T-helper 22 cell (primary cell): Measurements from ENCODE around the gene RFESD.
"Not testable (repeated sequence)": the region's sequence is repeated elsewhere in the genome, so short reads cannot be mapped to it uniquely, and the experiment has no call there.

Source experiments
- DNase-seq: peaks from one replicate; pipeline ENCODE4 v3.0.0-alpha.2; 2020; ENCODE audit warnings: low read depth

Gene RFESD

DNA sequence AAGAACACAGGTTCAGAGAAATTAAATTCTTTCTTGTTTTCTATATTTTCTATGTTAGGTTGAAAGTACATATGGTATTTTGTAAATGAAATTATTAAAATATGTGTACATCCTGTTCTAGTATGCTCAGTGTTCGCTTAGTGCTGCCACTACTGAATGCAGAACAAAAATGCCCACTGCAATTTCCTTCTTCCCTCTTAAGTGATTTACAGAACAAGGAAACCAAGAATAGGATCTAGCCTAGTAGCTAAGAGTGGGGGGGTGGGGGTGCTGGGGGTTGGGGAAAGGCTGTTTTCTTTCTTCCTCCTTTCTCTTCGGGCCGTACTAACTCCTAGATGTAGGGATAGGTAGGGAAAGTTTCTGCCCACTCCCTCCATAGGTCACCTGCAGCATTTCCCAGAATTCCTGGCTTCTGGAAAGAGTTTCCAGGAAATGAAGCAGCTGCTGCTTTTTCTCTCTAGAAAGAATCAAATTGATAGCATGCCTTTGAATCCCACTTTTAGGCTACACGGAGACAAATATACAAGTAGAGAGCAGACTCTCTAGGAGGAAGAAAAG lies 20.6 kb downstream of the RFESD start:
- DNase-seq = no peak

DNA sequence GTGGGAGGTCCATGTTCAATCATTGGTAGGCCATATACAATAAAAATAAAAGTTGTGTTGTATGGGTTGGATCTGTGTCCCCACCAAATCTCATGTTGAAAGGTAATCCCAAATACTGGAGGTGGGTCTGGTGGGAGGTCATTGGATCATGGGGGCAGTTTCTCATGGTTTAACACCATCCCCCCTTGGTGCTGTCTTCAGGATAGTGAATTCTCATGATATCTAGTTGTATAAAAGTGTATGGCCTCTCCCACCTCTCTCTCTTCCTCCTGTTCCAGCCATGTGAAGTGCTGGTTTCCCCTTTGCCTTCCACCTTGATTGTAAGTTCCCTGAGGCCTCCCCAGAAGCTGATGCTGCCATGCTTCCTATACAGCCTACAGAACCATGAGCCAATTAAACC lies 21.1 kb downstream of the RFESD start:
- DNase-seq = no peak

- DNase-seq = no peak
These were observed 21.6 kb downstream of the RFESD start for GRCh38 chr5:95668216-95668615.

- no peak for DNase-seq
These were observed 22.2 kb downstream of the RFESD start for GRCh38 chr5:95668728-95669127.

GRCh38 chr5:95669540-95669939 lies 23.0 kb downstream of the RFESD start:
- no peak for DNase-seq

- DNase-seq = no peak
These were observed 23.4 kb downstream of the RFESD start for GRCh38 chr5:95669985-95670384.

GRCh38 chr5:95670568-95670967 lies 24.0 kb downstream of the RFESD start:
- DNase-seq = no peak

- no peak for DNase-seq
These were observed 25.2 kb downstream of the RFESD start for GRCh38 chr5:95671826-95672225.

GRCh38 chr5:95672641-95673040 lies 26.1 kb downstream of the RFESD start:
- no peak for DNase-seq

GRCh38 chr5:95673081-95673480 lies 26.5 kb downstream of the RFESD start:
- no peak for DNase-seq

GRCh38 chr5:95682891-95683290 lies 36.3 kb downstream of the RFESD start, which contains the start of gene SPATA9:
SPATA9 (minus strand) TSS chr5:95682991; CDS start chr5:95682854, 137 bp downstream.
- no peak for DNase-seq

DNA sequence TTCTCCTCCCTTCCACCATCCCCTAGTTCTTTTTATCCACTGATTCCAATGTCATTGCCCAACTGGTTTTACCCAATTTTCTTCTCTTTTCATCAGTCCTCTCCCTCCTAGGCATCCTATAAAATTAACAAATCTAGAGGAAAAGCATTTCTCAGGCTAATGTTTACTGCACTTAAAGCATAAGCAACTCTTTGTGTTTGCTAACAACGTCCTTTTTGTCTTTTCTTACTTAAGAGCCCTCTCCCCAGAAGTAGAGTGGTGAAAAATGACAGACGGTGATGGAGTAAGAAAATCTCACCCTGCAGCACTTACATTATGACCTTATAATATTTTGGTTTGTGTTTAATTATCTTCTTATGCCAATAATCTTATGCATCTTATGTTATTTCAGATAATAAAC lies 37.8 kb downstream of the RFESD start:
- DNase-seq = no peak

GRCh38 chr5:95686651-95687050 lies 40.1 kb downstream of the RFESD start:
- DNase-seq = no peak

GRCh38 chr5:95689680-95690079 lies 43.1 kb downstream of the RFESD start:
- no peak for DNase-seq

DNA sequence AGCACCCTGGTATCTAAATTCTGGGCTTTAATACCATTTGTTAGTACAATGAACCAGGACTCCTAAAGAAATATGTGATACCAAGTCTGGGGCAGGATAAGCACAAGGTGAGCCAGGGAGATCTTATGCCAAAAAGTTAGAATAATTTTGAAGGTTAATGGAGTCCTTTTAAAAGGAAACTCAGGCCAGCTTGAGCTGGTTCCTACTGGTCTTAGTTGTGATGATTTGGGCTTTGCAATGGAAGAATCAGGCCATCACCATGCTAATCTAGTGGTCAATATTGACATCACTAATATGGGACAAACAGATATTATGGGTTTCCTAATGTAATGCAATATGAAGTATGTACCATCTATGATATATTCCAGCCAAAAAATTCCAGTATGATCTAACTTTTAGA lies 43.8 kb downstream of the RFESD start:
- DNase-seq = no peak

DNA sequence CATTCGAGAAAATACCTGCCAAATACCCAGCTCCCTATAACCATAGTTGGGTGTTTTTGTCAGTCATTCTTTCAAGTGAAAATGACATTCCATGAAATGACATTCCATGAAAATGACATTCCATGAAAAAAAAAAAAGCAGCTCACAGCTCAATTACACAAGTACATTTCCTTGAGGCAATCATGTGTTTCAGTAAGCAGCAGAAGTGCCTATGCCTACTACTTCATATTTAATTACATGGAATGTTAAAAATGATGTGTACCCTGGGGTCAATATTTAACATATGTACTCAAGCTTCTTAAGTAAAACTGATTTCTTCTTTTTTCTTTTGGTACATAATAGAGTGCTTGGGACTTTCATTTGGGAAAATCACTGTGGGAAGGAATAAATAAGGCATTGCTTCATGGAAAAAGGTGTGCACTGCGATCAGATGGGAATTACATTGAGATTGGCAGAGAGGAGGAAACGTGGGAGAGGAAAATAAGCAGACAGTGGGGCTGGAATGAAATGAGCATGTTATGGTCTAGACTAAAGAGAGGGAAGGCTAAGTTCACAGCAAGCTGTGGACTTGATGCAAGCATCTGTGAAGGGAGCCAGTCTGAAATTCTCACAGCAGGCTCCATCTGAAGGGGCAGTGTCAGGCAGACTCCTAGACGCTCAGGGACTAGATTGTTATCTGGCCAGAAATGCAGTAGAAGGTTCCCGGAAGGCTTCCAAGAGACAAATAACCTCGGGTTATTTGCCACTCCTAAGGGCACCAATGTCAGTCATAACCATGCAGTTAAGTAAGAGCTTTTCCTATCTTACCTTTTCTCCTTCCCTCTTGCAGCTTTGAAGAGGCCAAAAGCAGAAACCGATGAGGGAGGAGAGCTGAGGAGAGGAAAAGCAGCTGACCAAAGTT lies 51.5 kb downstream of the RFESD start:
- DNase-seq = no peak

DNA sequence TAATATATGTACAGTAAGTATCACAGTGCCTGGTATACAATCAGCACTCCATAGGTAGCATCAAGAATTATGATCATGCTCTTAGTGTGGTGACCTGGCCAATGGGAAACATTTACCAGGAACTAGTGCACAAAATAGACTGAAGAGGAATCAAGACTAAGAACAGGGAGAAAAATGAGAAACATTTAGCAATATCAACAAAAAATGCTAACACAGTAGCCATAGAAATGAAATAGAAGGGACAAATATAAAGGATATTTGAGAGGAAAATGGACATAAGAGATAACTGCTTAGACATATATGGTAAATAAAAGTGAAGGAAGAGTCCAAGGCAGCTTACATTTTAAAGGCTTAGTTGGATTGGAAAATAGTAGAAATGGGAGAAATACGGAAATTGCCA lies 52.8 kb downstream of the RFESD start:
- DNase-seq = no peak

- DNase-seq = no peak
These were observed 54.5 kb downstream of the RFESD start for GRCh38 chr5:95701074-95701473.

GRCh38 chr5:95704150-95704549 lies 57.6 kb downstream of the RFESD start:
- no peak for DNase-seq

DNA sequence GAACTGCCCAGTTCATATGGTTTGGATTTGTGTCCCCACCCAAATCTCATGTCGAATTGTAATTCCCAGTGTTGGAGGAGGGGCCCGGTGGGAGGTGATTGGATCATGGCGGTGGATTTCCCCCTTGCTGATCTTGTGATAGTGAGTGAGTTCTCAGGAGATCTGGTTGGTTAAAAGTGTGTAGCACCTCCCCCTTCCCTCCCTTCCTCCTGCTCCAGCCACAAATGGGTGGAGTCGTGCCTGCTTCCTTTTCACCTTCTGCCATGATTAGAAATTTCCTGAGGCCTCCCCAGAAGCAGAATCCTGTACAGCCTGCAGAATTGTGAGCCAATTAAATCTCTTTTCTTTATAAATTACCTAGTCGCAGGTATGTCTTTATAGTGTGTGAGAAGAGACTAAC lies 59.6 kb downstream of the RFESD start:
- not testable (repeated sequence) for DNase-seq

DNA sequence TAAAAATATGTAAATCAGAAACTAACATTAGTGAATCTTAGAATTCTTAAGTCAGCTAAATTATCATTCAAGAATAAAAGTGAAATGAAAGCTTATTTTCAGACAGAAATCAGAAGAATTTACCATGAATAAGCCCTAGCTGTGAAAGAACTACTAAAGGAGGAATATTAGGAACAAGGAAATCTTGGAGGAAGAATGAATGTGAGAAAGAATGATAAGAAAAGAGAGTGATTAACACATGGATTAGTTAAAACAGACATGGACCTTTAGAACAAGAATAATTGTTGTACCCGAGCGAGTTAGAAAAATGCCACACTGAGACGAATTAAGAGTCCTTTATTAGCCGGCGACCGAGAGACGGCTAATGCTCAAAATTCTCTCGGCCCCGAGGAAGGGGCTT lies 60.5 kb downstream of the RFESD start:
- no peak for DNase-seq
